ENCODE results near the gene FNDC5.
"Not testable (repeated sequence)": the region's sequence is repeated elsewhere in the genome, so short reads cannot be mapped to it uniquely, and the experiment has no call there.

FNDC5 gene

DNA sequence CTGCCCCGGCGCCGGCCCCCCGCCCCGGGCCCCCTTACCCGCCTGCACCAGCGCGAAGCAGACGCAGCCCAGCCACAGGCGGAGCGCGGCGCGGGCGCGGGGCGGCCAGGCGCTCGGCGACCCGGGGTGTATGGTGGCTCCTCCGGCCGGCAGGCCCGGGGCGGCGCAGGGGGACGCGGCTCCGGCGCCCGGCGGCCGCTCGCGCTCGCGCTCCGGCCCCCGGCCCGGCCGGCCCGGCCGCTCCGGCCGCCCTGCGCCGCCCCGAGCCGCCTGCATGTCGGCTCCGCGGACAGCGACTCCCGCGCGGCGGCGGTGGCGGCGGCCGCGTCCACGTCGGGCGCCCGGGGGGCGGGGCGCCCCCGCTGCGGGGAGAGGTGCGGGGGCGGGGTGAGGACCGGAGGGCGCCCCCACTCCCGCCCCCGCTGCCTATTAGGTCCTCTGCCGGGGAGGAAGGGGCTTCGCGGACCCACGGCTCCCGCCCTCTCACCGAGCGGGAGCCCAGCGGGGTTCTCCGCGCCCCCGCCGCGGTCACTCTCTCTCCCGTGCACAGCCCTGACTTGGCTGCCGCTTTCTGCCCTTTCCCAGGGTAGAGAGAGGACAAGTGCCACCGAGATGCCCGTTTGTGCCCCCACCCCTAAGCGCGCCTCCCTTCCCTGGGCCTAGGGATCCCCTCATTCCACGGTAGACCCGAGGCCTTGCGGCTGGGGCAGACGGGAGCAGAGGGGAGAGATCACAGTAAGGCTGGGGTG is at the start of gene FNDC5:
TSS of gene FNDC5 (minus strand) at position 298 of the 749 bp plus-strand sequence.
- peak; percentile 77 for DNase-seq

DNA sequence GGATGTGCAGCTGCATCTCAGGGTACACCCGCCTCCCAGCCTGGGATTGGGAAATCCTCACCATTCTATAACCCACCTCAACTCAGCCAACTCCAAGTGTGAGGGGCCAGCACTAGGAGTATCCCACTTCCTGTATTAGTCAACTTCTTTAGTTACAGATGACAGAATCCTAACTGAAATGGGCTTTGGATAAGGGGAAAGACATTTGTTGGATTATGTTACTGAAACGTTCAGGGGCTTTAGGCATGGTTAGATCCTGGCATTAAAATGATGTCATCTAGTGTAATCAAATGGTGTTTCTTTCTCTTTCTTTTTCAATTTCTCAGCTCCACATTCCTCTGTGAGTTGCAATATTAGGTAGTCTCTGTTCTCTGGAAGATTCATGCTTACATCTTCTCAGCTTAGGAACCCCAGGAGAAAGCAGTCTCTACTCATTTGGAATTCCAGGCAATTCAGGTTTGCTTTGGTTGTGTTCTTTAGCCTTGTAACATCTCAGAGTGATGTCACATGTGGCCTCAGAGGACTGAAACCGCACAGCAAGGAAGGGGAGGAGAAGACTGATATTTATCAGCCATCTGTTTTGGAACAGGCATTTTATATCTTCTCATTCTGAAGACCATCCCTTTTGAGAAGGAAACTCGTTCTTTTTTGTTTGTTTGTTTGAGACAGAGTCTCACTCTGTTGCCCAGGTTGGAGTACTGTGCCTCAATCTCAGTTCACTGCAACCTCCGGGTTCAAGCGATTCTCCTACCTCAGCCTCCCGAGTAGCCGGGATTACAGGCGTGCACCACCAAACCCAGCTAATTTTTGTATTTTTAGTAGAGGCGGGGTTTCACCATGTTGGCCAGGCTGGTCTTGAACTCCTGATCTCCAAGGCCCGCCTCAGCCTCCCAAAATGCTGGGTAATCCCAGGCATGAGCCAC is 49.4 kb upstream of the FNDC5 start:
- no peak for DNase-seq

DNA sequence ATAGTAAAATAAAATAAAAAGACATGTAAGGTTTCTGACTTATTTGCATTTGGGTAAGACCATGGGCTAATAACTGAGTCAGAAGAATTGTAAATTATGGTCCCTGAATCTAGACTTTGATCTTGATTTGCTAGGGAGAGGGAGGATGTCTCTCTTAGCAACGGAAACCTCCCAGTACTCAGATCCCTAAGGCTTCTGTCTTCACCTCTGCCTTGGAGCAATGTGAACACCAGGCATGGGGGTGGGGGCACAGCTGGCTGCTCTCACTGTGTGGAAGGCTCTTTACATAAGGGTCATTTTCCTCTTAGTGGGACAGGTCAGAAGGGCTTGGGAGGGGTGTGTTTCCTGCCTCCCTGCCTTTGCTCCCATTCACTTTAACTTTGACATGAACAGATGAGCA is 47.5 kb upstream of the FNDC5 start:
- no peak for DNase-seq

DNA sequence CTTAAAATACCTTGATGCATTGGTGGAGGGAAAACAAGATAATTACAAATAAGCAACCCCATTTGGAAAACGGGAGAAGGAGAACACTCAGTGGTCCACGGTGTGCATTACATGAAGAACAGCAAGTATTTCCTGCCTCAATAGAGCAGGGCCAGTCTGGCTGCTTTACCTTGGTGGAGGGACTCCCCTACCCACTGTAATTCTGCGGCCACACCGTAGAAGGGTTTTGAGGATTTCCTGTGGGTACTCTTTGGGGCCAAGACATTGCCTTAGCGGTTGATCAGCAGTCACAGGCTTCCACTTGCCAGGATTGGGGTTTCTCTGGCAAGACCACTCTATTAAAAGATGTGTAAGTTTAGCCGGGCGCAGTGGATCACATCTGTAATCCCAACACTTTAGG is 46.8 kb upstream of the FNDC5 start:
- no peak for DNase-seq

DNA sequence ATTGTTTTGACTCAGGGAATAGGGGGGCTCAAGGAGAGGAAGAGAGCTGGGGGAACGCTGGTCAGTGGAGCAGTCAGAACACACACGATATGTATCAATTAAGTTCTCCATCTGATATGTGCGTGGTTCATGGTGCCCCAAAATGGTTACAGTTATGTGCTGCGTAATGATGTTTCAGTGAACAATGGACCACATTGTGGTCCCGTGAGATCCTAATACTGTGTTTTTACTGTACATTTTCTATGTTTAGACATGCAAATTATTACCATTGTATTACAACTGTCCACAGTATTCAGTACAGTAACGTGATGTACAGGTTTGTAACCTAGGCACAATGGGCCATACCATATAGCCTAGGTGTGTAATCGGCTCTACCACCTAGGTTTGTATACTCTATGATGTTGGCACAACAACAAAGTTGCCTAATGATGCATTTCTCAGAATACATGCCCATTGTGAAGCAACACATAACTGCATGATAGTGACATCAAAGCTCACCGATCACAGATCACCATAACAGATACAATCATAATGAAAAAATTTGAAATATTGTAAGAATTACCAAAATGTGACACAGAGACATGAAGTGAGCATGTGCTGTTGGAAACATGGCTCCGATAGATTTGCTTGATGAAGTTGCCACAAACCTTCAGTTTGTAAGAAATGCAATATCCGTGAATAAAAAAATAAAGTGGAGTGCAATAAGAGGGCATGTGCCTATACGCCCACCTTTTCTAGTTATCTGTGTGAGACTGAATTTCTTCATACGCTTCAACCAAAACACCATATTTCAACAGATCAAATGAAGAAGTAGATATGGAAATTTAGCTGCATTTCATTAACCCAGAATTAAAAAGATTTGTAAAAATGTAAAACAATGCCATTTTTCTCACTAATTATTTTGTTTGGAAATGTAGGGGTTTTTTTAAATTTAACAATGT is 45.3 kb upstream of the FNDC5 start:
- DNase-seq = no peak

DNA sequence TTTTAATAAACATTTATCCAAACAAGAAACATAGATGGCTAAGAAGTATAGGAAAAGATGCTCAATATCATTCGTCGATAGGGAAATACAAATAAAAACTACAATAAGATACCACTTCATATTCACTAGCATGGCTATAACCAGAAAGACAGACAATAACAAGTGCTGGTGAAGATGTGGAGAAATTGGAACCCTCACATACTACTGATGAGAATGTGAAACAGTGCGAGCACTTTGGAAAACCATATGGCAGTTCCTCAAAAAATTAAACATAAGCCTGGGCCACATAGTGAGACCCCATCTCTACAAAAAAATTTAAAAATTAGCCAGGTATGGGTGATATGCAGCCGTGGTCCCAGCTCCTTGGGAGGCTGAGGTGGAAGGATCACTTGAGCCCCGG is 39.6 kb upstream of the FNDC5 start:
- DNase-seq = no peak

DNA sequence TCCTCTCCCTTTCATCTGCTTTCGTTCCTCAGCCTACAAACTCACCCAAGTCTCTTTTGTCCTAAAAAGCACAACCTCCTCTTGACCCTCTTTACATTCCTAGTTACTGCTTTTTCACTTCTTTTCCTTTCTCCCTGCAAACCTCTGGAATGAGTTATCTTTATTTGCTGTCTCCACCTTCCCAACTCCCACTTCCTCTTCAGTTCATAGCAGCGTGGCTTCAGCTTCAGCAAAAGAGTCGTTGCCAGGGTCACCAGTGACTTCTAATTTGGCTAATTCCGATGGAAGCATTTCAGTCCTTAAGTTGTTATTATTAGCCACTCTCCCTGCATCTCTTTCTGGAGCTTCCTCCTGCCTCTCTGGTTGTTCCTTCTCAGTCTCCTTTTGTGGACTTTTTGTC is 36.7 kb upstream of the FNDC5 start:
- DNase-seq = no peak

DNA sequence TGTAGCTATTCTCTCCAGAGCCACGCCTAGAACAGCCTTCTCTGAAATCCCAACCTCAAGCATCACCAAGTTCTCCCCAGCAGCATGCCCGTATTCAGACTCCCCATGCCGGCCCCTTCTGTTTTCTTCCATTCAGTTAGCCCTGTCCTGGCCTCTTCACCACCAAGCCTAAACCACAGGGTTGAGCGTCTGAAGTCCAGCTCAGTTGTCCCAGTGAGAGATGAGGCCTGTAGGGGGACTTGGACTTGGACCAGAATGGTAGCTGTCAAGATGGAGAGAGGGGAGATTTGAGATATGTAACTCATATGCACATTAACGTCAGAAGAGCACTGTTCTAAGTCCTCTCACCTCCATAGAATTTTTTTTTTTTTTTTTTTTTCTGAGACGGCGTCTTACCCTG is 35.9 kb upstream of the FNDC5 start:
- no peak for DNase-seq

DNA sequence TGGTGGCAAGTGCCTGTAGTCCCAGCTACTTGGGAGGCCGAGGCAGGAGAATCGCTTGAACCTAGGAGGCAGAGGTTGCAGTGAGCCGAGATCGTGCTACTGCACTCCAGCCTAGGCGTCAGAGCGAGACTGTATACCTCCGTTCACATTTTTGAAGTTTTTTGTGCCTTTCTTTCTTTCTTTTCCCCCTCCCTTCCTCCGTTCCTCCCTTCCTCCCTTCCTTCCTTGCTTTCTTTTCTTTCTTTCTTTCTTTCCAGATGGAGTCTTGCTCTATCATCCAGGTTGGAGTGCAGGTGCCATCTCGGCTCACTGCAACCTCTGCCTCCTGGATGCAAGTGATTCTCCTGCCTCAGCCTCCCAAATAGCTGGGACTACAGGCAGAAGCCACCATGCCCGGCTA is 34.9 kb upstream of the FNDC5 start:
- DNase-seq = not testable (repeated sequence)

DNA sequence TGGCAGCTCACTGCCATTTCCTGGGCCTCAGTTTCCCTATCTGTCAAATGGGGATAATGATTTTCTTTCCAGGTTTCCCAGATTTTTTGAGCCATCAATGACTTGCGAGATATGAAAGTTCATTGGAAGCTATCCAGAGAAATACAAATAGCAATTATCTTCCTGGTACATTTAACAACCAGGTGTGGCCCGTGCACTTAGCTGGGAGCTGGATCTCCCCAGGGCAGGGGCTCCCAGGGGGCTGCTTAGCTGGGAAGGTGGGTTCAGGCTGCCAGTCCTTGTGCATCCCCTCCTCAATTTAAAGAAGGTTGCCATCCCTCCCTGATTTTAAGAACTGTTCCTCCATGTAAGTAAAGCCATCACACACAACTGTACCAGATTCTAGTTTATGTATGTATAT is 34.1 kb upstream of the FNDC5 start:
- DNase-seq = no peak

DNA sequence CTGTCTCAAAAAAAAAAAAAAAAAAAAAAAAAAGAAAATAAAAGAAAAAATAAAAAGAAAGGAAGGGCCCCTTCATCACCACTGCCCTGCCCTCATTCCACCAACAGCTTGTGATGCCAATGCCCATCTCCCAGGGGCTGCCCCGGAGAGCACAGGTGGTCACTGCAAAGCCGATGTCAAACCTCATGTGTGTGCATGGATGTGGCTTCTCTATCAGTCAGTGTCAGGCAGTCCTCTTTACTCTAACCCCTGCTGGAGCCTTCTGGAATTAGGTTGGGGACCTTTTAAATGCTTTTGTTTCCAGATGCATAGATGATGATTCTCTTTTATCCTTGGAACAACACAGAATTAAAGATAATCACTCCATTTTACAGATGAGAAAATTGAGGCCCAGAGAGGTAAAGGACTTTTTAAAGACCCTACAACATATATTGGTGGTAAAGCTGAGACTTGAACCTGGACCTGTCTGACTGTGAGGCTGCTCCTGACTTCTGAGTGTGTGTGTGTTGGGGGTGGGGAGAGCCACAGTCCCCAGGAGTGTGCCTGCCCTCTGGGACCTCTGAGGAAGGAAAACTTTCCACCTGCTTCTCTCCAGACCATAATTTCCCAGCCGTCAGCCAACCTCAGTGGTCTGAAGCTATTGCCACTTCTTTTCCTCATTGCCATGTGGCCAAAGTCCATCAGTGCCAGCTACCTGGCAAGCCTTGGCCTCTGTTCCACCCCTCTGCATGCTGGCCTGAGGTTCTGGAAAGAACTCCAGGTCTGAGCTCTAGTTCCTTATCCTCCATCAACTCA is 33.5 kb upstream of the FNDC5 start:
- DNase-seq = no peak

DNA sequence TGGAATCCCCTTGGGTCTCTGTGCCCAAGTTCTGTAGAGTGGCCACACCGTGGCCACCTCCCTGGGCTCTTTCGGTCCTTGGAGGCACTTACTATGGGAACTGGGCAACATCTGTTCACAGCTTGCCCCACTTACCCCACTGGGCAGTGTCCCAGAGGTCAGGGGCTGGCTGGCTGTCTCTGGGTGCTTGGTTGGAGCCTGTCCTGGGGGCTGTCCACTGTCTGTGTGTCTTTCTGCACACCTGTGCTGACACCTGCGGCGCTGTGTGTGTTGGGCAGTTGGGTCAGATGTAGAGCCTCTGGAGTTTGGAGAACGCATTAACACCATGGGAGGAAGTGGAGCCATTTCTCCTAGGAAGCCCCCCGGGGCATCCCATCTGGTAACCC is 31.8 kb upstream of the FNDC5 start:
- no peak for DNase-seq

DNA sequence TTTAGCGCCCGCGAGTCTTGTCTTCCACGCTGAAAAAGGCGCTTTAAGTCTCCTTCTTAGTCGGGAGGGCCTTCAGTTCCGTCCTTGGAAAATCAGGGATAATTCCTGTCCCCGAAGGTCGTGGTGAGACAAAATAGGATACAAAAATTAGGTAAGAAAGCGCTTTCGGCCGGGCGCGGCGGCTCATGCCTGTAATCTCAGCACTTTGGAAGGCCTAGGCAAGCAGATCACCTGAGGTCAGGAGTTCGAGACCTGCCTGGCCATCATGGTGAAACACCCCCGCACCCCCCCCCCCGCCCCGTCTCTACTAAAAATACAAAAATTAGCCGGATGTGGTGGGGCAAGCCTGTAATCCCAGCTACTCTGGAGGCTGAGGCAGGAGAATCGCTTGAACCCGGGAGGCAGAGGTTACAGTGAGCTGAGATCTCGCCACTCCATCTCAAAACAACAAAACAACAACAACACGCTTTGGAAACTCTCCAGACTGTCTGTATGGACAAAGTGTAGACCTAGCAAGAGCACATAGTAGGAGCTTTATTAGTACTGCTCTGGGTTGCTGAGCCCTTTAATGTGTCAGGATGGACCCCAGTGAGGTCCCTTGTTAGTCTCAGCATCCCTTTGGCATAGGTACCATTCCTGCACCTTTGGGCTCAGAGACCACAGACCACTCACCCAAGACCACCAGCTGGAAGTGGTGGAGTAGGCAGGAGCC is 31.3 kb upstream of the FNDC5 start:
- no peak for DNase-seq

DNA sequence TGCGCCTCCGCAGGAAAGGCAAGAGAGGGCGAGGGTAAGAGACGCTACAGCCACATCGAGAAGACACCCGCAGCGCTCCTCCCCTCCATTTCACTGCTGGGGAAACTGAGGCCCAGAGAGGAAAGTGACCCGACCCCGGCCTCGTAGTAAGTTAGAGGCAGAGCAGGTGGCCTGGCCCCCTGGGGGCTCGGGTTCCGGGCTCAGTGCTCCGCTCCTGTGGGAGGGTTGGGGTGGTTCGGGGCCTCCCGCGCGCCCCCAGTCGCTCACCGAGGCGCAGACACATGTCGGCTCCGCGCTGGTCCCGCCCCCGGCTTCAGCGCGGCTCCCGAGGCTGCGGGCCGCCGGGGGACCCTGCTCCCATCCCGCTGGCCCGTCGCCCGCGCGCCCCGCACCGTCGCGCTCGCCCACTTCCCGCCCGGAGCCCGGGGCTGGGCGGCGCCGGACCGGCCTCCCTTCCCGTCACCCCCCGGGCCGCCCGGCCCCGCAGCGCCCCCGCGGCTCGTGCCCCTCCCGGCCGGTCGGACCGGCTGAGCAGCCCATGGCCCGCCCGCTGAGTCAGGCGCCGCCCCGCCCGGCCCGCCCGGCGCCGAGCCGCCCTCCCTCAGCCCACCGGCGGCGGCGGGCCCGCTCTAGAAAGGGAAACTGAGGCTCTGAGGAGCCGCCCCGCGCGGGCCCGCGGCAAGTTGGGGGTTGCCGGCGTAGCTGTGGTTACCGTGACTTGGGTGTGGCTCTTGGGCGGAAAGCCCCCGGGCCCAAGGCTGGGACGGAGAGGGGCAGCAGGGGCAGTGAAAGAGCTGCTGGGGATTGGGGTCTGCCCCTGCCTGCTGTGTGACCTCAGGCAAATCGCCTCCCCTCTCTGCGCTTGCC is 30.5 kb upstream of the FNDC5 start, which contains the start of gene TMEM54:
TSS of gene TMEM54 (minus strand) at position 434 of the 867 bp plus-strand sequence. CDS start at position 283, 151 bp downstream.
- no peak for DNase-seq

DNA sequence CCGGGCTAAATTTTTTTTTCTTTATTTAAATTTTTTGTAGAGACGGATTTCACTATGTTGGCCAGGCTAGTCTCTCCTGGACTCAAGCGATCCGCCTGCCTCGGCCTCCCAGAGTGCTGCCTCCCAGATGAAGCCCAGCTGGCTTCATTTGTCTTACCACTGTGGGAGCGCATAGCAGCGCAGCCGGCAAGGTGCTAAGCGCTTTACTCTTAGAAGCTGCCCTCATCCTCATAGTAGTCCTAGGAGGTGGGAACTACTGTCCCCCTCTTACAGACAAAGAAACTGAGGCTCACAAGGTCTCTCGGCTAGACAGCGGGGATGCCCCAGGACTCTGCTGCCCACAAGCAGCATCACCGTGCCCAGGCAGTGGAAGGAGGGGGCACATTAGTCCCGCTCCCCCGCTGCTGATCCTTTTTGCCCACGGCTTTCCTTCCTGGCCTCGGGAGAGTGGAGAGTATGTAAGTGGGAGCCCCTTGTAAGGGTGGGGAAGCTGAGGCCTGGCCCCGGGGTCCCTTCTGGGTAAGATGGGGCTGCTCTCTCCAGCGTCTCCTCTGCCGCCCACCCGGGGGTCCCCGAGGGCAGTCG is 29.8 kb upstream of the FNDC5 start:
- DNase-seq = no peak

DNA sequence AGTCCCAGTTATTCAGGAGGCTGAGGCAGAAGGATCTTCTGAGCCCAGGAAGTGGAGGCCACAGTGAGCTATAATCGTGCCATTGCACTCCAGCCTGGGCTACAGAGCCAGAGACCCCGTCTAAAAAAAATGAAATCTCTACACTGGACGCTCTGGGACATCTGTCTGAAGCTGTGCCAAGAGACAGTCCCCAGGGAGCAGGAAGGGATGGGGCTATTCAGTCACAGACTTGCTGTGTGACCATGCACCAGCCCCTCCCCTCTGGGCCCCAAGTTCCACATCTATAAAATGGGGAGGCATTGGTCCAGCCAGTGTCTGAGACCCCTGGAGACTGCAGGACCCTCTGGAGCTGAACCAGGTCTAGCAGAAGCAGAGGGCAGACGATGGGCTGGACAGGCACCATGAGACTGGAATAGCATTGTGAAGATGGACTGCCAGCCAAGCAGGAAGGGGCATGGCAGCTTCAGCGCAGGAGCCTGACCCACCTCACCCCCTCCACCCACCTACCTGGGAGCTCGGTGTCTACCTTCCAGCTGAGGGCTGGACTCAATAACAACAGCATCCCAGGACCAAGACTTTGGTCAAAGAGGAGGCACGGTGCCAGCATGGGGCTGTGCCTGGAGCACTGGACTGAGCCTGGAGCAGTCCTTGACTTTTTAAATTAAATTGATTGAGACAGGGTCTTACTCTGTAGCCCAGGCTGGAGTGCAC is 29.0 kb upstream of the FNDC5 start:
- no peak for DNase-seq

DNA sequence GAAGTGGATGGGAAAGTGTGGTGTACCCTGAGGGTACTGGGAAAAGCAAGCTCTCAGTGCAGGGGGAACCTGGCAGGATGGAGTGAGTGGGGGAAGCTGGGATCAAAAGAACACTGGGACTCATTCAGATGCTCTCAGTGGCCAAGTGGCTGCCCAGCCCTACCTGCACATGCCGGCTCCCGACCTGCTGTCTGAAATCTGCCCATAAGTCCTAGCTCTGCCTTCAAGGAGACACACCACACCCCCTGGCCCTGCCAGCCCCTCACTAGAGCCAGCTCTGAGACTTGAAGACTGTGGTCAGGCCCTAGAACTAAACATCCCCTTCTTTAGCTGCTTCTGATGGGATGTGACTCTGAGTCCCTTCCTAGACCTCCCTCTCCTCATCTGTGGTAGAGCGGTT is 28.2 kb upstream of the FNDC5 start:
- no peak for DNase-seq

DNA sequence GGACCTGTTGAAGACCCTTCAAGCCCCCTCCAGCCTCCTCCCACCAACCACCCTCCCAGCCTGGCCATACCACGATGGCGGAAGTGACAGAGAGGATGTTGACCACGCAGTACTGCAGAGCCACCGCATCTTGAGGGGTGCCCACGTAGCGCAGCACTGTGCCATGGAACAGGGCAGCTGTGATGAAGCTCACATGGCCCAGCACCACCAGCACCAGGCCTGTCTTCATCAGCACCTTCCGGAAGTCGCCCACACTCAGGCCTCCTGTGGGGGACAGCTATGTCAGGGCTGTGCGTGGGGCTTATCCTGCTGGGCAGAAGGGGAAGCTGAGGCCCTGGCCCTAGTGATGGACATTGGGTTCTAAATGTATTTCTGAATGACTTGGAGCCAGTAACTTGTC is 27.3 kb upstream of the FNDC5 start:
- DNase-seq = no peak
